ENCODE data around the gene TMEM184C. TPM values are rescaled to one million over a fixed set of nuclear protein-coding genes. Genes with fewer than 3 reads are reported as not detected.

The TMEM184C gene
- total RNA-seq, 2 donors from 2014 or later, result 23.2 to 30.2 TPM

GRCh38 chr4:147586032-147586431 lies 31.2 kb upstream of the TMEM184C start:
- no peak overlapping the region for H3K27ac ChIP-seq
- no peaks in the 10 kb centered on the region for H3K36me3 ChIP-seq
- ATAC-seq (ENCODE audit: insufficient number of reproducible peaks, low FRiP score, low read depth), result no peak
- H3K4me1 ChIP-seq (ENCODE audit: control insufficient read depth in 1 of 2, low read depth in 2 of 2), result peaks cover 8 to 10% of the 10 kb centered on the region in 2 donors
- DNase-seq (ENCODE audit: low spot score), result no peak
- H3K9me3 ChIP-seq, result no peaks in the 10 kb centered on the region
- H3K4me3 ChIP-seq, result no peak overlapping the region
- TF ChIP-seq, protein P1, sequence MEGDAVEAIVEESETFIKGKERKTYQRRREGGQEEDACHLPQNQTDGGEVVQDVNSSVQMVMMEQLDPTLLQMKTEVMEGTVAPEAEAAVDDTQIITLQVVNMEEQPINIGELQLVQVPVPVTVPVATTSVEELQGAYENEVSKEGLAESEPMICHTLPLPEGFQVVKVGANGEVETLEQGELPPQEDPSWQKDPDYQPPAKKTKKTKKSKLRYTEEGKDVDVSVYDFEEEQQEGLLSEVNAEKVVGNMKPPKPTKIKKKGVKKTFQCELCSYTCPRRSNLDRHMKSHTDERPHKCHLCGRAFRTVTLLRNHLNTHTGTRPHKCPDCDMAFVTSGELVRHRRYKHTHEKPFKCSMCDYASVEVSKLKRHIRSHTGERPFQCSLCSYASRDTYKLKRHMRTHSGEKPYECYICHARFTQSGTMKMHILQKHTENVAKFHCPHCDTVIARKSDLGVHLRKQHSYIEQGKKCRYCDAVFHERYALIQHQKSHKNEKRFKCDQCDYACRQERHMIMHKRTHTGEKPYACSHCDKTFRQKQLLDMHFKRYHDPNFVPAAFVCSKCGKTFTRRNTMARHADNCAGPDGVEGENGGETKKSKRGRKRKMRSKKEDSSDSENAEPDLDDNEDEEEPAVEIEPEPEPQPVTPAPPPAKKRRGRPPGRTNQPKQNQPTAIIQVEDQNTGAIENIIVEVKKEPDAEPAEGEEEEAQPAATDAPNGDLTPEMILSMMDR (IDR thresholded peaks at IDR 0.05), result no peak
- H3K27me3 ChIP-seq (replicated peaks; ENCODE audit: insufficient read depth), result no peaks in the 10 kb centered on the region

- Histone ChIP-seq H3K9me3 (no peaks in the 10 kb centered on the region), H3K27ac (no peak overlapping the region), H3K27me3 (replicated peaks; ENCODE audit: insufficient read depth) (no peaks in the 10 kb centered on the region), H3K4me3 (no peak overlapping the region), H3K4me1 (ENCODE audit: control insufficient read depth in 1 of 2, low read depth in 2 of 2) (peaks cover 8 to 10% of the 10 kb centered on the region in 2 donors), H3K36me3 (no peaks in the 10 kb centered on the region)
- TF ChIP-seq, protein P1 (IDR thresholded peaks at IDR 0.05), result no peak
- ATAC-seq (ENCODE audit: insufficient number of reproducible peaks, low FRiP score, low read depth) (no peak), DNase-seq (ENCODE audit: low spot score) (no peak)
These were observed 30.6 kb upstream of the TMEM184C start for GRCh38 chr4:147586637-147587036.

GRCh38 chr4:147587041-147587440 lies 30.2 kb upstream of the TMEM184C start:
- ATAC-seq (ENCODE audit: insufficient number of reproducible peaks, low FRiP score, low read depth) (no peak), DNase-seq (ENCODE audit: low spot score) (no peak)
- Histone ChIP-seq H3K4me1 (ENCODE audit: control insufficient read depth in 1 of 2, low read depth in 2 of 2) (peaks cover 8 to 10% of the 10 kb centered on the region in 2 donors), H3K27ac (no peak overlapping the region), H3K27me3 (replicated peaks; ENCODE audit: insufficient read depth) (no peaks in the 10 kb centered on the region), H3K4me3 (no peak overlapping the region), H3K9me3 (no peaks in the 10 kb centered on the region), H3K36me3 (no peaks in the 10 kb centered on the region)
- TF ChIP-seq, protein P1 (IDR thresholded peaks at IDR 0.05), result no peak

DNA sequence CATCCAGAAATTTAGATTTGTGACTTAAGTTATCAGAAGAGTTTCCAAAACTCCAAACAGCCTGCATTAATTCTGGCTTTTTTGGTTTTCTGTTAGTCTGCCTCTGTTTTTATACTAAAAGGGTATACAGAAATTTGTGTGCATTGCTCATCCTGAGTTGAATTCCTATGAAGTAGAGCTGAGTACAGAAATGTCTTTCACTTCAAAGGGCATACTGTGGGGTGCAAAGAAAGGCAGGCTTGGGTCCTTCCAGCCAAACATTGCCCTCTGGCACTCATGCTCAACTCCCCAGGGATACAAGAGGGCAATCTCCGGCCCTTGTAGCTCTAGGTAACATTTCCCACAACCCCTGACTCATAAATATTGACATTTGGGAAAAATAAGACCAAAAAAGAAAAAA lies 27.6 kb upstream of the TMEM184C start:
- Histone ChIP-seq H3K4me1 (ENCODE audit: control insufficient read depth in 1 of 2, low read depth in 2 of 2) (peaks cover 8 to 10% of the 10 kb centered on the region in 2 donors), H3K36me3 (no peaks in the 10 kb centered on the region), H3K9me3 (no peaks in the 10 kb centered on the region), H3K27me3 (replicated peaks; ENCODE audit: insufficient read depth) (no peaks in the 10 kb centered on the region), H3K4me3 (peak overlapping the region; percentile 48), H3K27ac (no peak overlapping the region)
- ATAC-seq (ENCODE audit: insufficient number of reproducible peaks, low FRiP score, low read depth), result no peak
- no peak for DNase-seq (ENCODE audit: low spot score)
- TF ChIP-seq, protein P1 (IDR thresholded peaks at IDR 0.05), result no peak

GRCh38 chr4:147590249-147590920 lies 26.8 kb upstream of the TMEM184C start:
- Histone ChIP-seq H3K27me3 (replicated peaks; ENCODE audit: insufficient read depth) (no peaks in the 10 kb centered on the region), H3K4me3 (peak overlapping the region; percentile 48), H3K36me3 (no peaks in the 10 kb centered on the region), H3K27ac (no peak overlapping the region), H3K9me3 (no peaks in the 10 kb centered on the region), H3K4me1 (ENCODE audit: control insufficient read depth in 1 of 2, low read depth in 2 of 2) (peaks cover 8 to 10% of the 10 kb centered on the region in 2 donors)
- TF ChIP-seq, protein P1 (IDR thresholded peaks at IDR 0.05), result peak; percentile 75
- ATAC-seq (ENCODE audit: insufficient number of reproducible peaks, low FRiP score, low read depth) (no peak), DNase-seq (ENCODE audit: low spot score) (peak; percentile 21)
